ENCODE results near the gene BST1. TPM values are rescaled to one million over a fixed set of nuclear protein-coding genes. Genes with fewer than 3 reads are reported as not detected.
A peak's percentile ranks its signal among the peaks of the same experiment; 100 is the strongest.

The BST1 gene
- total RNA-seq, 1 experiment from 2014 or later, result 0.31 TPM

GRCh38 chr4:15677507-15677988, 25.3 kb upstream of the BST1 start:
- Histone ChIP-seq H3K9me3 (ENCODE audit: insufficient read depth, low read depth) (no peaks in the 10 kb centered on the region), H4K20me1 (ENCODE audit: insufficient read depth) (no peaks in the 10 kb centered on the region), H3K4me1 (replicated peaks; ENCODE audit: insufficient read depth) (peaks cover 35% of the 10 kb centered on the region), H3K36me3 (ENCODE audit: low read depth) (no peaks in the 10 kb centered on the region; the same call in 1 of the 2 replicates), H3K9me2 (ENCODE audit: insufficient read depth) (no peaks in the 10 kb centered on the region), H3K4me3 (no peak overlapping the region), H3K4me2 (peak overlapping the region; percentile 33), H3K27me3 (ENCODE audit: insufficient read depth, low read depth) (no peaks in the 10 kb centered on the region), H3K27ac (peak overlapping the region; percentile 60), H3K79me2 (ENCODE audit: low read depth) (peaks cover 85% of the 10 kb centered on the region), H3F3A (ENCODE audit: insufficient read depth, low read depth) (peaks cover 6% of the 10 kb centered on the region; the same call in 1 of the 2 replicates), H2AFZ (no peak overlapping the region)
- peak; percentile 76 to 90 for DNase-seq
- TF ChIP-seq EZH2 (IDR thresholded peaks at IDR 0.05; ENCODE audit: low read depth) (no peak), CTCF (conservative IDR thresholded peaks at IDR 0.05) (no peak)
- ChIA-PET POLR2A (ENCODE audit: unreplicated experiment) (interaction anchor here (0.6 kb wide), 2 partner anchors 12 to 41 kb away, joined by 3 read pairs; no protein-coding TSS in a partner anchor), CTCF (no interaction called here)
- BruUV-seq (replicated peaks), result no TSS peak
- intact Hi-C loops (cut with micrococcal nuclease; ENCODE audit: unreplicated experiment), result no loop called here

DNA sequence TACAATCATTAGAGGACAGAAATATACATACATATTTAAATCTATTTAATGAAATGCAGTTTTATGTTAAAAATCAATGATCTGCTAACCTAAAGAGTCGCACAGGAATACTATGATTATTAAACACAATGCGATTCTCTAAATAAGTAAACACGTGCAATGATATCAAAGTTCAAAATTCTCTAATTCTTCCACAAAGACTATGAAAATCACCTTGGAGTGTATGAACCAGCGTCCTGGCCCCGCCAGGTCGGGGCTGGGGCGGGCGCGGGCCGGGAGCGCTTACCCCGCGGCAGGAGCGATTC, 21.8 kb upstream of the BST1 start:
- peaks cover 83% of the 10 kb centered on the region for H3K79me2 ChIP-seq (ENCODE audit: low read depth)
- BruUV-seq (replicated peaks), result no TSS peak
- peak overlapping the region; percentile 87 for H2AFZ ChIP-seq
- H3K27ac ChIP-seq, result peak overlapping the region; percentile 87
- intact Hi-C loops (cut with micrococcal nuclease; ENCODE audit: unreplicated experiment), result loop anchor here (1.0 kb wide), 3 partner anchors 9 to 26 kb away; partner anchors contain the start of gene FBXL5
- H3F3A ChIP-seq (ENCODE audit: insufficient read depth, low read depth), result peaks cover 6% of the 10 kb centered on the region; the same call in 1 of the 2 replicates
- no peak for DNase-seq
- no peaks in the 10 kb centered on the region for H3K27me3 ChIP-seq (ENCODE audit: insufficient read depth, low read depth)
- no peaks in the 10 kb centered on the region for H3K9me3 ChIP-seq (ENCODE audit: insufficient read depth, low read depth)
- peaks cover 47% of the 10 kb centered on the region for H3K4me1 ChIP-seq (replicated peaks; ENCODE audit: insufficient read depth)
- POLR2A ChIA-PET (ENCODE audit: unreplicated experiment), result interaction anchor here (0.5 to 1.2 kb wide), 3 partner anchors 9 to 48 kb away, joined by 4 to 11 read pairs (median 8); no protein-coding TSS in a partner anchor
- TF ChIP-seq CTCF (conservative IDR thresholded peaks at IDR 0.05) (no peak), EZH2 (IDR thresholded peaks at IDR 0.05; ENCODE audit: low read depth) (no peak)
- H4K20me1 ChIP-seq (ENCODE audit: insufficient read depth), result no peaks in the 10 kb centered on the region
- peak overlapping the region; percentile 79 for H3K4me3 ChIP-seq
- CTCF ChIA-PET, result no interaction called here
- peaks cover 23% of the 10 kb centered on the region for H3K36me3 ChIP-seq (ENCODE audit: low read depth)
- H3K9me2 ChIP-seq (ENCODE audit: insufficient read depth), result no peaks in the 10 kb centered on the region
- H3K4me2 ChIP-seq, result peak overlapping the region; percentile 73

DNA sequence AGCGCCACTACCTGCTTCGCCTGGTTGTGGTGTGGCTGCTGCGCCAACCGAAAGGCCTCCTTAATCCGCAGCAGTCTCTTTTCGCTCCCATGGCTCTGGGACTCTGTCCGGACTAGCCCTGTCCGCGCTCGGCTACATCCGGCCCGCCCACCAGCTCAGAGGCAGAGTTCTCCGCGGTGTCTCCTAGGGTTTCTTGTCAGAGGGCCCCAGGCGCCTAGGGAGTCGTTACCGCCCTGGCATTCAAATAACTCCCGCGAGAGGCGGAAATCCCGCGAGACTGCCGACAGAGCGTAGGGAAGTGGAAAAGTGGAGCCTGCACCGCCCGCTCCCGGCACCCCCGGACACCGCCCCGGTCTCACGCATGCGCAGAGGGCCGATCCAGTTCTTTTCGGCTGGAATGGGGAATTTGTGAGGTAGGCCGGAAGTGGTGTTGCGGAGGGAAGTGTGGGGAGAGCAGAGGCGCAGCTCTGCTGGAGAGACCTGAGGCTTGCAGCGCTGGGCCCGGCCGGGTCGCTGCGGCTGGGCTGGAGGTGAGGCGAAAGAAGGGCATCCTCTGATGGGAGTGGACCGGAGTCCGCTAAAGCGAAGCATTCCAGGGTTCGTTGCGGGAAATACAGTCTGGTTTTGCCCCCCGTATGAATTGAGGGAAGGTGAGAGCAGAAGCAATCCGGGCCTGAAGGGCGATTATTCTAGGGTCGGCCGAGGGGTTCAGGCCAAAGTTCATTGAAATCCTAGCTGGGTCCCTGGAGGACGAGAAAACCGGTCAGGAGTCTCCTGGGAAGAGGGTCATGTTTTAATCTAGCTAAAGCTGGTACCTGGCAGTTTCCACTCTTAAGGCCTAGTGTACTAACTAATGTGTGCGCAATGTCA, 21.3 kb upstream of the BST1 start, which contains the start of gene FAM200B:
TSS of gene FAM200B (plus strand) at position 456 of the 870 bp plus-strand sequence. CDS start 5,151 bp downstream, outside the sequence.
- ChIA-PET CTCF (no interaction called here), POLR2A (ENCODE audit: unreplicated experiment) (interaction anchor here (0.5 to 1.2 kb wide), 5 partner anchors 8 to 209 kb away, joined by 4 to 11 read pairs (median 6); no protein-coding TSS in a partner anchor)
- peak within 1 kb of the TSS; percentile 79 for H3K4me3 ChIP-seq
- peak within 1 kb of the TSS; percentile 88 for H2AFZ ChIP-seq
- H3K27me3 ChIP-seq (ENCODE audit: insufficient read depth, low read depth), result no peaks in the 10 kb centered on the region
- peak; percentile 93 to 100 for DNase-seq
- peaks cover 28% of the 10 kb centered on the region for H3K36me3 ChIP-seq (ENCODE audit: low read depth)
- intact Hi-C loops (cut with micrococcal nuclease; ENCODE audit: unreplicated experiment), result loop anchor here (1.0 kb wide), 3 partner anchors 9 to 26 kb away; partner anchors contain the start of gene FBXL5
- TF ChIP-seq CTCF (conservative IDR thresholded peaks at IDR 0.05) (no peak), EZH2 (IDR thresholded peaks at IDR 0.05; ENCODE audit: low read depth) (no peak)
- peaks cover 6% of the 10 kb centered on the region; the same call in 1 of the 2 replicates for H3F3A ChIP-seq (ENCODE audit: insufficient read depth, low read depth)
- H3K79me2 ChIP-seq (ENCODE audit: low read depth), result peaks cover 77% of the 10 kb centered on the region
- H3K27ac ChIP-seq, result peak within 1 kb of the TSS; percentile 87
- BruUV-seq (replicated peaks), result TSS peak; percentile 71
- no peaks in the 10 kb centered on the region for H4K20me1 ChIP-seq (ENCODE audit: insufficient read depth)
- peaks cover 47% of the 10 kb centered on the region for H3K4me1 ChIP-seq (replicated peaks; ENCODE audit: insufficient read depth)
- peak within 1 kb of the TSS; percentile 76 for H3K4me2 ChIP-seq
- no peaks in the 10 kb centered on the region for H3K9me3 ChIP-seq (ENCODE audit: insufficient read depth, low read depth)
- H3K9me2 ChIP-seq (ENCODE audit: insufficient read depth), result no peaks in the 10 kb centered on the region
